22Rv1 (cell line): ENCODE data around the gene TSHZ1.
A peak's percentile ranks its signal among the peaks of the same experiment; 100 is the strongest.

Experiments
- H3K27ac ChIP-seq: fragments of 450-650 bp; 2 replicates; pipeline ENCODE4 v1.5.1; 2017
- CTCF ChIP-seq: fragments of 450-650 bp; IDR thresholded peaks from 2 replicates; pipeline ENCODE4 v1.5.1; 2017; ENCODE audit warnings: mild to moderate bottlenecking
- ZFX ChIP-seq: fragments of 450-650 bp; IDR thresholded peaks from 2 replicates; pipeline ENCODE4 v1.6.1; 2017; ENCODE audit warnings: antibody characterized with exemption, borderline replicate concordance

TSHZ1 gene

GRCh38 chr18:75210274-75211001 lies at the start of gene TSHZ1:
TSS of gene TSHZ1 (plus strand) at chr18:75210797. CDS start at chr18:75211877, 1,080 bp downstream.
- H3K27ac ChIP-seq: peak within 1 kb of the TSS; percentile 97

GRCh38 chr18:75161256-75162028 lies 49.2 kb upstream of the TSHZ1 start:
- H3K27ac ChIP-seq: no peak overlapping the region
- no peak for TF ChIP-seq ZFX
- 0 out of 2 replicates have a peak, but pooled peaks have one; percentile 7 for TF ChIP-seq CTCF

More at GRCh38 chr18:75210274-75211001, at the start of gene TSHZ1:
- no peak for TF ChIP-seq CTCF
- TF ChIP-seq ZFX: no peak

GRCh38 chr18:75162467-75162866 lies 48.1 kb upstream of the TSHZ1 start:
- H3K27ac ChIP-seq: no peak overlapping the region

GRCh38 chr18:75162978-75163377 lies 47.6 kb upstream of the TSHZ1 start:
- no peak overlapping the region for H3K27ac ChIP-seq
- TF ChIP-seq ZFX (no peak), CTCF (no peak)

More at GRCh38 chr18:75162467-75162866, 48.1 kb upstream of the TSHZ1 start:
- TF ChIP-seq ZFX (no peak), CTCF (no peak)

- TF ChIP-seq CTCF (no peak), ZFX (no peak)
- no peak overlapping the region for H3K27ac ChIP-seq
These were observed 46.9 kb upstream of the TSHZ1 start for GRCh38 chr18:75163736-75164135.

- TF ChIP-seq CTCF (no peak), ZFX (no peak)
- H3K27ac ChIP-seq: no peak overlapping the region
These were observed 46.1 kb upstream of the TSHZ1 start for GRCh38 chr18:75164479-75164878.

GRCh38 chr18:75165926-75166325 lies 44.7 kb upstream of the TSHZ1 start:
- TF ChIP-seq CTCF: no peak
- no peak for TF ChIP-seq ZFX
- no peak overlapping the region for H3K27ac ChIP-seq
